GM10847 (cell line): ENCODE results near the gene BASP1.

ENCODE experiments used
- POLR2A ChIP-seq: IDR thresholded peaks from 2 replicates; pipeline ENCODE4 v1.6.1; 2011; ENCODE audit not compliant: insufficient read length; ENCODE audit errors: extremely low read depth

BASP1 gene

GRCh38 chr5:17215361-17215760 lies 2.1 kb upstream of the BASP1 start:
- TF ChIP-seq POLR2A: no peak

GRCh38 chr5:17216176-17216973 lies 1.1 kb upstream of the BASP1 start:
- TF ChIP-seq POLR2A: no peak

- TF ChIP-seq POLR2A: no peak
Measured at GRCh38 chr5:17216974-17217492, 398 bp upstream of the BASP1 start.

- TF ChIP-seq POLR2A: no peak
Measured at GRCh38 chr5:17218353-17219005, 1.0 kb downstream of the BASP1 start.

GRCh38 chr5:17219006-17219422 lies 1.6 kb downstream of the BASP1 start:
- no peak for TF ChIP-seq POLR2A

GRCh38 chr5:17219469-17219868 lies 2.0 kb downstream of the BASP1 start:
- TF ChIP-seq POLR2A: no peak

- no peak for TF ChIP-seq POLR2A
Measured at GRCh38 chr5:17219992-17220391, 2.6 kb downstream of the BASP1 start.

- no peak for TF ChIP-seq POLR2A
Measured at GRCh38 chr5:17220469-17220868, 3.0 kb downstream of the BASP1 start.

GRCh38 chr5:17221843-17222636 lies 4.6 kb downstream of the BASP1 start:
- TF ChIP-seq POLR2A: no peak

- TF ChIP-seq POLR2A: no peak
Measured at GRCh38 chr5:17222664-17223063, 5.2 kb downstream of the BASP1 start.

- no peak for TF ChIP-seq POLR2A
Measured at GRCh38 chr5:17223367-17224185, 6.1 kb downstream of the BASP1 start.

GRCh38 chr5:17224858-17225511 lies 7.6 kb downstream of the BASP1 start:
- no peak for TF ChIP-seq POLR2A

- no peak for TF ChIP-seq POLR2A
Measured at GRCh38 chr5:17225520-17225919, 8.1 kb downstream of the BASP1 start.

- no peak for TF ChIP-seq POLR2A
Measured at GRCh38 chr5:17227868-17228267, 10.4 kb downstream of the BASP1 start.

GRCh38 chr5:17228821-17229291 lies 11.4 kb downstream of the BASP1 start:
- TF ChIP-seq POLR2A: no peak

- TF ChIP-seq POLR2A: no peak
Measured at GRCh38 chr5:17229313-17229712, 11.9 kb downstream of the BASP1 start.
